H7 (cell line): ENCODE results near the gene CSTPP1. TPM values are rescaled to one million over a fixed set of nuclear protein-coding genes. Genes with fewer than 3 reads are reported as not detected.
A peak's percentile ranks its signal among the peaks of the same experiment; 100 is the strongest.
"Not testable (repeated sequence)": the region's sequence is repeated elsewhere in the genome, so short reads cannot be mapped to it uniquely, and the experiment has no call there.

Source experiments
- DNase-seq: peaks from one replicate; pipeline ENCODE4 v3.0.0; 2012
- H3K27me3 ChIP-seq: 2 replicates; pipeline ENCODE4 v1.6.0; 2011; ENCODE audit warnings: mild to moderate bottlenecking, low read length; ENCODE audit not compliant: control insufficient read depth, insufficient read depth
- H3K36me3 ChIP-seq: replicated peaks from 2 replicates; pipeline ENCODE4 v1.5.1; 2011; ENCODE audit warnings: low read length; ENCODE audit not compliant: control insufficient read depth, insufficient read depth
- H3K4me3 ChIP-seq: 2 replicates; pipeline ENCODE4 v1.5.1; 2011; ENCODE audit warnings: low read depth, mild to moderate bottlenecking, control low read depth, low read length, moderate library complexity; ENCODE audit not compliant: insufficient read depth
- total RNA-seq: library from RNA; depleted of rRNA; stranded (reverse); fragments of >200 nt; shearing (Covaris generic); gene quantifications from 2 replicates; pipeline ENCODE4 v1.2.3, GENCODE V29; 2014

The CSTPP1 gene
- total RNA-seq, 1 experiment from 2014 or later, result 29.3 TPM

DNA sequence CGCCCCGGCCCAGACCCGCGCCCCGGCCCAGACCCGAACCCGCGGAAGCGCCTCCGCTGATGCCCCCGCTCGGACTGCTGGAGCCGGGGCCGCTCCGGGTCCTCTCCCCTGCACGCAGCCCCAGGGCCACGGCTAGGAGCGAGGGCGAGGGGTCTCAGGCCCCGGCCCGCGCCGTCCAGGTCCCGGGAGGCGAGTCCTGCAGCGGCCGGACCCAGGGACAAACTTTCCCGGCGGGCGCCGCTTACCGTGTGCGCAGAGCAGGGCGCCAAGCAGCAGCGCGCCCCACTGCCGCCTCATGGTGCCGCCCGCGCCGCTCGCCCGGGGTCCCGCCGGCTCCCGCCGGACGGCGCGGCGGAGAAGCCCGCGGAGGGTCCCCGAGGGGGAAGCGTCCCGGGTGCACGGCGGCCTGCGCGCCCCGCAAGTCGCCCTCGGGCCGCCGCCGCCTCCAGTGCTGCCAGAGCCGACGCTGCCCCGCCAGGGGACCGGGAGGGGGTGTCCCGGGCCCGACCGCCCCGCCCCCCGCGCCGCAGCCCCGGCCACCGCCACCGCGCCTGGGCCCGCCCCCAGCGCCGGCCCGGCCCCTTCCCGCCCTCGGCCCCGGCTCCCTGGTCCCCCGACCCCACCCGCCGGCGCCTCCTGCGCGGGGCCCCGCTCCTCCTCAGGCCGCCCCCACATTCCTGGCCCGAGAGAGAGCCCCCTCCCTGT, 18.3 kb upstream of the CSTPP1 start, which contains the start of gene LRP4:
Gene LRP4, minus strand, starts transcription at position 468 of the 705 bp plus-strand sequence. Its CDS starts 171 bp downstream, at position 297.
- peak; percentile 97 for DNase-seq
- Histone ChIP-seq H3K36me3 (no peaks in the 10 kb centered on the region), H3K27me3 (peaks cover 10% of the 10 kb centered on the region; the same call in 1 of the 2 replicates), H3K4me3 (peak within 1 kb of the TSS; percentile 76)

- peaks cover 10% of the 10 kb centered on the region; the same call in 1 of the 2 replicates for H3K27me3 ChIP-seq
- peak overlapping the region; percentile 45 for H3K4me3 ChIP-seq
- DNase-seq, result peak; percentile 64
- H3K36me3 ChIP-seq, result no peaks in the 10 kb centered on the region
Measured at GRCh38 chr11:46918788-46919513, 17.6 kb upstream of the CSTPP1 start.

- DNase-seq, result no peak
- Histone ChIP-seq H3K27me3 (peaks cover 10% of the 10 kb centered on the region; the same call in 1 of the 2 replicates), H3K4me3 (no peak overlapping the region), H3K36me3 (no peaks in the 10 kb centered on the region)
Measured at GRCh38 chr11:46920755-46921154, 15.8 kb upstream of the CSTPP1 start.

DNA sequence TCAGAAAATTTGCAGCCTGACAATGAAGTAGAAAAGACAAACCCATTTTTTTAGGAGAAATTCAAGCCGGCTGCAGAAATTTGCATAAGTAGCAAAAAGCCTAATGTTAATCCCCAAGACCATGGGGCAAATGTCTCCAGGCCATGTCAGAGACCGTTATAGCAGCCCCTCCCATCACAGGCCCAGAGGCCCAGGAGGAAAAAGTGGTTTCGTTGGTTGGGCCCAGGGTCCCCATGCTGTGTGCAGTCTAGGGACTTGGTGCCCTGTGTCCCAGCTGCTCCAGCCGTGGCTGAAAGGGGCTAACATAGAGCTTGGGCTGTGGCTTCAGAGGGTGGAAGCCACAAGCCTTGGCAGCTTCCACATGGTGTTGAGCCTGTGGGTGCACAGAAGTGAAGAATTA, 8.6 kb upstream of the CSTPP1 start:
- not testable (repeated sequence) for DNase-seq, H3K36me3 ChIP-seq, H3K27me3 ChIP-seq, H3K4me3 ChIP-seq

DNA sequence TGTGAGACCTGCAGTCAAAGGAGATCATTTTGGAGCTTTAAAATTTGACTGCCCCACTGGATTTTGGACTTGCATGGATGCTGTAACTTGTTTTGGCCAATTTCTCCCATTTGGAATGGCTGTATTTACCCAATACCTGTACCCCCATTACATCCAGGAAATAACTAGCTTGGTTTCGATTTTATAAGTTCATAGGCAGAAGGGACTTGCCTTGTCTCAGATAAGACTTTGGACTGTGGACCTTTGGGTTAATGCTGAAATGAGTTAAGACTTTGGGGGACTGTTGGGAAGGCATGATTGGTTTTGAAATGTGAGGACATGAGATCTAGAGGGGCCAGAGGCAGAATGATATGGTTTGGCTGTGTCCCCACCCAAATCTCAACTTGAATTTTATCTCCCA, 7.9 kb upstream of the CSTPP1 start:
- H3K4me3 ChIP-seq, H3K36me3 ChIP-seq, H3K27me3 ChIP-seq, DNase-seq: not testable (repeated sequence)

GRCh38 chr11:46930089-46930488, 6.5 kb upstream of the CSTPP1 start:
- Histone ChIP-seq H3K4me3 (no peak overlapping the region), H3K27me3 (no peaks in the 10 kb centered on the region), H3K36me3 (no peaks in the 10 kb centered on the region)
- no peak for DNase-seq

DNA sequence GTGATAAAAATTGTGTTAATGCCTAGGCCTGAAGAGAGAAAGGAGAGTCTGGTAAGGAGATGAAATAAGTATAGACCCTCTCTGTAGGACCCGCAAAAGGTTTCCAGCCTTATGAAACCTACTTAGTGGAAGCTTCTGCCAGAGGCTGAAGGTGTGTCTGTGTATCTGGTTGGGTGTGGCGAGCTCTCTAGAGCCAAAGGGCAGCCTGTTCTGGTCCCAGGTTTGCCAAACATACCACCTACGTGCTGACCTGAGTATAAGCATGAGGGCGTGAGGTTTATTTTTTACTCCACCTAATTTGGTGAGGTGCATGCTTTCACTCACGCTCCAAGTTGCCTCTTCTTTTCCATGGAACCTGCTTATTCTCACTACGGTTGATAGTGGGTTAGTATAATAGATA, 5.6 kb downstream of the CSTPP1 start:
- no peak for DNase-seq
- no peaks in the 10 kb centered on the region for H3K36me3 ChIP-seq
- no peak overlapping the region for H3K4me3 ChIP-seq
- no peaks in the 10 kb centered on the region for H3K27me3 ChIP-seq

- Histone ChIP-seq H3K36me3 (no peaks in the 10 kb centered on the region), H3K4me3 (no peak overlapping the region), H3K27me3 (no peaks in the 10 kb centered on the region)
- no peak for DNase-seq
Measured at GRCh38 chr11:46944356-46945075, 8.0 kb downstream of the CSTPP1 start.

GRCh38 chr11:46947399-46948077, 11.0 kb downstream of the CSTPP1 start:
- Histone ChIP-seq H3K4me3 (no peak overlapping the region), H3K36me3 (no peaks in the 10 kb centered on the region), H3K27me3 (no peaks in the 10 kb centered on the region)
- DNase-seq, result peak; percentile 31

- H3K4me3 ChIP-seq, result no peak overlapping the region
- DNase-seq, result no peak
- no peaks in the 10 kb centered on the region for H3K36me3 ChIP-seq
- no peaks in the 10 kb centered on the region for H3K27me3 ChIP-seq
Measured at GRCh38 chr11:46948378-46949131, 12.0 kb downstream of the CSTPP1 start.

- H3K36me3 ChIP-seq, result no peaks in the 10 kb centered on the region
- no peak overlapping the region for H3K4me3 ChIP-seq
- H3K27me3 ChIP-seq, result no peaks in the 10 kb centered on the region
- DNase-seq, result no peak
Measured at GRCh38 chr11:46949297-46949696, 12.7 kb downstream of the CSTPP1 start.

DNA sequence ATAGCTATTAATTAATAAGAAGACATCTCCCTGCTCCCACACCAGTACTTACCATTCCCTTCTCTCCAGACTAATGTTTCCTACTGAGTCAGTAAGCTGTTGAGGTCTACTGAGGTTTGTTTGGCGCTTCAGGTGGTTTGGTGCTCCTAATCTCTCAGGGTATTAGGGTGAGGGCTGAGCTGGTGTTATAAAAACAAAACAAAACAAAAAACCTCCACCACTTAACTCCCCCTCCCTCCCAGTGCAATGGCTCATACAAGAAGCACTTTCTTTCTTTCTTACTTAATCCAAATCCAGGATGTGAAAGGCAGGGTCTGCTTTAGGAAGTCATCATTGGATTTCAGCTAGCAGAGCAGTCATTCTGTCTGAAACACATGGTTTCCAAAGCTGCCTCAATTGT, 15.3 kb downstream of the CSTPP1 start:
- no peak for DNase-seq
- Histone ChIP-seq H3K4me3 (no peak overlapping the region), H3K27me3 (no peaks in the 10 kb centered on the region), H3K36me3 (no peaks in the 10 kb centered on the region)

- H3K36me3 ChIP-seq, result no peaks in the 10 kb centered on the region
- no peaks in the 10 kb centered on the region for H3K27me3 ChIP-seq
- no peak overlapping the region for H3K4me3 ChIP-seq
- no peak for DNase-seq
Measured at GRCh38 chr11:46952553-46952952, 16.0 kb downstream of the CSTPP1 start.

DNA sequence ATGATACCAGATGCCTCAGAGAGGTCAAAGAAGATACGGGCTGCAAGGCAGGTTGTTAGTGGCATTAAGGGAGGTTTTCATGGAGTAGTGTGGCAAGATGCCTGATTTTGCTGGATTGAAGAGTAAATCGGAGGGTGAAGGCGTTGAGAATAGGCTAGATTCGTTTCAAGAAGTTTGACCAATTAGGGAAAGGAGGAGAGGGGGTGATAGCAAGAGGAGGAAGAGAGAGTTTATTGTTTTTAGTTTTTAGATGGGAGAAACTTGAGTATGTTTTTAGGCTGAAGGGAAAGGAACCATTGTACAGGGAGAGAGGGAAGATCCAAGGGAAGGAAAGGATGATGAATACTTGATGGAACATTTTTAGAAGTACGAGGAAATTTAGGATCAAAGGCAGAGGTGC, 16.5 kb downstream of the CSTPP1 start:
- no peaks in the 10 kb centered on the region for H3K27me3 ChIP-seq
- no peaks in the 10 kb centered on the region for H3K36me3 ChIP-seq
- DNase-seq, result no peak
- H3K4me3 ChIP-seq, result no peak overlapping the region
